GM19372 (cell line): Measurements from ENCODE around the gene LNX1.
"Not testable (repeated sequence)": the region's sequence is repeated elsewhere in the genome, so short reads cannot be mapped to it uniquely, and the experiment has no call there.

Experiments
- ATAC-seq: cut with Tn5 transposase; IDR thresholded peaks from one replicate; pipeline ENCODE4 v1.9.1; 2021; ENCODE audit warnings: mild to moderate bottlenecking, low read depth, moderate library complexity; ENCODE audit not compliant: unreplicated experiment

The LNX1 gene

GRCh38 chr4:53419208-53419607 lies 172.1 kb downstream of the LNX1 start:
- ATAC-seq, result no peak

- not testable (repeated sequence) for ATAC-seq
Measured at GRCh38 chr4:53409479-53409878, 181.8 kb downstream of the LNX1 start.
